C4-2B (cell line): Measurements from ENCODE around the gene TDRD9.

ENCODE experiments used
- H3K27ac ChIP-seq: fragments of 450-650 bp; 2 replicates; pipeline ENCODE4 v1.5.1; 2017
- CTCF ChIP-seq: fragments of 450-650 bp; conservative IDR thresholded peaks from 2 replicates; pipeline ENCODE4 v1.5.1; 2017; ENCODE audit warnings: mild to moderate bottlenecking
- ZFX ChIP-seq: fragments of 450-650 bp; IDR thresholded peaks from 2 replicates; pipeline ENCODE4 v1.6.1; 2017

The TDRD9 gene

GRCh38 chr14:104099096-104100041, 171.1 kb downstream of the TDRD9 start:
- no peak for TF ChIP-seq CTCF
- TF ChIP-seq ZFX: no peak
- no peak overlapping the region for H3K27ac ChIP-seq

- no peak overlapping the region for H3K27ac ChIP-seq
- TF ChIP-seq ZFX: no peak
- no peak for TF ChIP-seq CTCF
Observed at GRCh38 chr14:104100171-104101085, 172.2 kb downstream of the TDRD9 start.

GRCh38 chr14:104101086-104101621, 172.9 kb downstream of the TDRD9 start:
- no peak overlapping the region for H3K27ac ChIP-seq
- TF ChIP-seq CTCF: no peak
- TF ChIP-seq ZFX: no peak

GRCh38 chr14:104101651-104102281, 173.5 kb downstream of the TDRD9 start:
- TF ChIP-seq ZFX (no peak), CTCF (no peak)
- no peak overlapping the region for H3K27ac ChIP-seq
